ENCODE measurements around the gene CDH23. TPM values are rescaled to one million over a fixed set of nuclear protein-coding genes. Genes with fewer than 3 reads are reported as not detected.

Gene CDH23
- total RNA-seq, 2 donors from 2014 or later = 3.9 to 74.8 TPM

- WGBS = 95% methylated on average over 4 of the region's 4 CpGs
- no peak for DNase-seq (ENCODE audit: low spot score)
- no peaks in the 10 kb centered on the region for H3K9me3 ChIP-seq
- H3K4me3 ChIP-seq = no peak overlapping the region
- H3K36me3 ChIP-seq = no peaks in the 10 kb centered on the region
- no peaks in the 10 kb centered on the region for H3K27me3 ChIP-seq (replicated peaks; ENCODE audit: insufficient read depth)
- TF ChIP-seq POLR2AphosphoS5 (IDR thresholded peaks at IDR 0.05) (no peak), CTCF (IDR thresholded peaks at IDR 0.05) (no peak), POLR2A (IDR thresholded peaks at IDR 0.05) (no peak)
- H3K27ac ChIP-seq = no peak overlapping the region
- intact Hi-C loops (cut with DNase I) = no loop called here
- peaks cover 2% of the 10 kb centered on the region for H3K4me1 ChIP-seq (replicated peaks)
Measured at GRCh38 chr10:71660313-71660712, 263.6 kb downstream of the CDH23 start.

- TF ChIP-seq POLR2AphosphoS5 (IDR thresholded peaks at IDR 0.05) (no peak), POLR2A (IDR thresholded peaks at IDR 0.05) (no peak)
Measured at GRCh38 chr10:71661060-71661622, 264.4 kb downstream of the CDH23 start.

GRCh38 chr10:71661779-71662336 is 265.1 kb downstream of the CDH23 start:
- intact Hi-C loops (cut with DNase I) = no loop called here
- DNase-seq (ENCODE audit: low spot score) = no peak
- H3K4me3 ChIP-seq = no peak overlapping the region
- 88% methylated on average over 19 of the region's 28 CpGs for WGBS
- no peaks in the 10 kb centered on the region for H3K9me3 ChIP-seq
- H3K4me1 ChIP-seq (replicated peaks) = peaks cover 2% of the 10 kb centered on the region
- H3K36me3 ChIP-seq = no peaks in the 10 kb centered on the region
- no peaks in the 10 kb centered on the region for H3K27me3 ChIP-seq (replicated peaks; ENCODE audit: insufficient read depth)
- TF ChIP-seq CTCF (IDR thresholded peaks at IDR 0.05) = no peak
- no peak for TF ChIP-seq POLR2AphosphoS5 (IDR thresholded peaks at IDR 0.05)
- TF ChIP-seq POLR2A (IDR thresholded peaks at IDR 0.05) = no peak
- no peak overlapping the region for H3K27ac ChIP-seq

More at GRCh38 chr10:71661060-71661622, 264.4 kb downstream of the CDH23 start:
- Histone ChIP-seq H3K4me1 (replicated peaks) (peaks cover 2% of the 10 kb centered on the region), H3K4me3 (no peak overlapping the region), H3K9me3 (no peaks in the 10 kb centered on the region), H3K27me3 (replicated peaks; ENCODE audit: insufficient read depth) (no peaks in the 10 kb centered on the region), H3K27ac (no peak overlapping the region), H3K36me3 (no peaks in the 10 kb centered on the region)
- no peak for DNase-seq (ENCODE audit: low spot score)
- intact Hi-C loops (cut with DNase I) = no loop called here
- 74% methylated on average over 11 of the region's 11 CpGs for WGBS

GRCh38 chr10:71663311-71663710 is 266.6 kb downstream of the CDH23 start:
- TF ChIP-seq POLR2AphosphoS5 (IDR thresholded peaks at IDR 0.05) = no peak
- TF ChIP-seq CTCF (IDR thresholded peaks at IDR 0.05) = no peak
- TF ChIP-seq POLR2A (IDR thresholded peaks at IDR 0.05) = no peak
- WGBS = 93% methylated on average over 7 of the region's 7 CpGs
- intact Hi-C loops (cut with DNase I) = no loop called here

GRCh38 chr10:71664585-71664984 is 267.9 kb downstream of the CDH23 start:
- Histone ChIP-seq H3K4me3 (no peak overlapping the region), H3K27me3 (replicated peaks; ENCODE audit: insufficient read depth) (no peaks in the 10 kb centered on the region), H3K36me3 (no peaks in the 10 kb centered on the region), H3K4me1 (replicated peaks) (peaks cover 2% of the 10 kb centered on the region), H3K27ac (no peak overlapping the region), H3K9me3 (no peaks in the 10 kb centered on the region)
- TF ChIP-seq POLR2AphosphoS5 (IDR thresholded peaks at IDR 0.05) = no peak
- DNase-seq (ENCODE audit: low spot score) = no peak
- WGBS = 64% methylated on average over 2 of the region's 2 CpGs
- intact Hi-C loops (cut with DNase I) = no loop called here

More at GRCh38 chr10:71663311-71663710, 266.6 kb downstream of the CDH23 start:
- Histone ChIP-seq H3K4me1 (replicated peaks) (peaks cover 2% of the 10 kb centered on the region), H3K27me3 (replicated peaks; ENCODE audit: insufficient read depth) (no peaks in the 10 kb centered on the region), H3K9me3 (no peaks in the 10 kb centered on the region), H3K27ac (no peak overlapping the region), H3K36me3 (no peaks in the 10 kb centered on the region), H3K4me3 (no peak overlapping the region)
- no peak for DNase-seq (ENCODE audit: low spot score)

GRCh38 chr10:71665456-71665855 is 268.7 kb downstream of the CDH23 start:
- 89% methylated on average over 9 of the region's 9 CpGs for WGBS
- no peak overlapping the region for H3K27ac ChIP-seq
- H3K4me3 ChIP-seq = no peak overlapping the region
- no peaks in the 10 kb centered on the region for H3K36me3 ChIP-seq
- H3K4me1 ChIP-seq (replicated peaks) = peaks cover 2% of the 10 kb centered on the region
- intact Hi-C loops (cut with DNase I) = no loop called here
- TF ChIP-seq POLR2A (IDR thresholded peaks at IDR 0.05) (no peak), CTCF (IDR thresholded peaks at IDR 0.05) (no peak), POLR2AphosphoS5 (IDR thresholded peaks at IDR 0.05) (no peak)
- DNase-seq (ENCODE audit: low spot score) = no peak
- H3K27me3 ChIP-seq (replicated peaks; ENCODE audit: insufficient read depth) = no peaks in the 10 kb centered on the region
- no peaks in the 10 kb centered on the region for H3K9me3 ChIP-seq
